Activated naive CD4-positive, alpha-beta T cell treated with anti-CD3 and anti-CD28 coated beads, Interleukin-2, amount 50 U/mL, for 16 hours (primary cell): Measurements from ENCODE around the gene TNFRSF4.
"Not testable (repeated sequence)": the region's sequence is repeated elsewhere in the genome, so short reads cannot be mapped to it uniquely, and the experiment has no call there.

Experiments used
- DNase-seq: peaks from one replicate; pipeline ENCODE4 v3.0.0-alpha.2; 2020

TNFRSF4 gene

DNA sequence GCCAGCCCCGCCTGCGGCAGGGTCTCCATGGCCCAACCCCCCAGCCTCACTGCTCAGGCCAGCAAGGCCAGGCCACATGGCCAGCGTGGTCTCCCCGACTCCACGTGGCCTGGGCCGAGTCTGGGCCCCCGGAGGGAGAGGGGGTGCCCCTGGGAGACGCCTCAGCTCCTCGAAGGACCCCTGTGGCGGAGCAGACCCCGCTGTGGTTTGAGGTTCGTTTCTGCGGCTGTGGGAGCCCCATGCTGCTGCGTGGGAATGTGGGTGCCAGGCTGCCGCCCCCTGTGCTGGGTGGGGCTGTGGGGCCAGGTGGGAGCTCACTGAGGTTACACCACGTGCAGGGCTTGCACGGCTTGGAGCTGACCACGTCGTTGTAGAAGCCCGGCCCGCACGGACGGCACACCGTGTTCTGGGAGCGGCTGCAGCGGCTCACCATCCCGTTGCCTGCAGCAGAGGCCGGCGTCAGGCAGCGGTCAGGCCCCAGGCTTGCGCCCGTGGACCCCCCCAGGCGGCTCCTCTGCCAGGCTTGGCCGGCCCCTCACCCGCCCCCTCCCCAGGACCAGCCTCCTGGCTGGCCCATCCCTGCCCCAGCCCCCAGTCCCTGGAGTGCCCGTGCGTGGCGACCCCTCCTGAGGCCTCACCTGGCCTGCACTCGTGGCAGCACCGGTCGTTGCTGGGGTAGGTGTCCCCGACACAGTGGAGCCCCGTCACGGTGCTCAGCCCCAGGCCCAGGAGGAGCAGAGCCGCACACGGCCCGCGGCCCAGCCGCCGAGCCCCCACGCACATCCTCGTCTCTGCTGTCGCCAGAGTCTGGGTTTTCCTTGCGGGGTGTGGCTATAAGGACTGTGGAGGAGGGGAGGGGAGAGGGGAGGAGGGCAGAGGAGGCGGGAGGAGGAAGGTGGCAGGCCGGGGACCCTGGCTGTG, at the start of gene TNFRSF4:
Gene TNFRSF4 (minus strand): TSS at position 809 of the 921 bp plus-strand sequence. CDS start 26 bp downstream, at position 783.
- peak; percentile 50 for DNase-seq

DNA sequence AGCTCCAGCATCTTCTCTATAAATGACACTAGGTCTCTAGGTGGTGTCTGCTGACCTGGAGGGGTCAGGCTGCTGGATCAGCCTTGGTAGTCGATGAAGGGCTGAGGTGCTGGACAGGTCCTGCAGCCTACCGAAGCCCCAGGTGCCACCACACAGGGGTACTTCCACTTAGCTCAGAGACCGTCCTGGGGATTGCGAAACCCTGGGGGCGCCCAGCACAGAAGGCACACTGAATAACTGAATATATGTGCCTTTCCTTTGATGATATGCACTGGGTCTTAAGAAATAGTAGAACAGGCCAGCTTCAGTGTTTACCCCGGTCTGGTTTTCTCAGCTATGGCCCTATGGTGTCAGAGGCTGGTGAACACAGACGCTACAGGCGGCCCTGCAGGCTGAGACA, 48.8 kb upstream of the TNFRSF4 start:
- DNase-seq, result no peak

DNA sequence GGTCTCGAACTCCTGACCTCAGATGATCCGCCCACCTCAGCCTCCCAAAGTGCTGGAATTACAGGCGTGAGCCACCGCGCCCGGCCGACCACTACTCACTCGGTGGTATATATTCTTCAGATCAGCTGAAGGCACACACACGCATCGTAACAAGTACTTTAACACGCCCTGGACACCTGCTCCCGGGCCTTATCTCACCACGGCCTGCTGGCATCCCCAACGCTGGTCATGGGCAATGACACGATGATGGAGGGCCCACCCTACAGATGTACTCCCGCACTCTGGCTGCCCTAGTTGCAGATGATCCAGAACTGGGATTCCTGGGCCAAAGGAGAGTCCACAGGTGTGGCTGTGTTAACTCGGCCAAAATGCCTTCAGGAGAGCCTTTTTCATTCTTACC, 48.1 kb upstream of the TNFRSF4 start:
- no peak for DNase-seq

DNA sequence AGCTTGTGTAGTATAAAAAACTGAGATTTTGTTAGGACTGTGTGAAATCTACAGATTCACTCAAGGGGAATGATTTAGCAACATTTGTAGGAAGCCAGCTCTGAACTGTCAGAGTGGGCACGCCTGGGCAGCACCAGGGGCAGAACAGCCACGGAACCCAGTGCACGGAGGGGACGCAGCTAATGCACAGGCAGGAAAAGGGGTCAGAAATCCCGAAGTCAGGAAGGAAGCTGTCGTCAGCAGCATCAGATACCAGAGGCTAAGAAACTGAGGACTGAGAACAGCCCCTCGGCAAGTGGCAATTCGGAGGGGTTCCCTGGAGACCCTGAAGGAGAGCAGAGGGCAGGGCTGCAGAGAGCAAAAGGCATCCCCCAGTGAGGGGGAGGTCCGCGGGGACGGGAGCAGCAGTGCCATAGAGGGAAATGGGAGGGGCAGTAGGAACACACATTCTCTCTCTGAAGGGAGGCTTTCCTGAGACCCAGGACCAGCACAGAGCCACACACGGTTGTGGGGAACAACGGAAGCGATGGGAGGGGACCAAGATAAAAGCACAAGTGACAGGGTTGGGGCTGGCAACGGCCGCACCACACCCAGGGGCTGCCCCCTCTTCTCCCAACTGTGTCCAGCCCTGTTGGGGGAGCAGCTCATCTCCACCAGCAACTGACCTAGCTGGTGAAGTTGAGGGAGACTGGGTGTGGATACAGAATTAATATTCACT, 47.0 kb upstream of the TNFRSF4 start:
- DNase-seq, result no peak

DNA sequence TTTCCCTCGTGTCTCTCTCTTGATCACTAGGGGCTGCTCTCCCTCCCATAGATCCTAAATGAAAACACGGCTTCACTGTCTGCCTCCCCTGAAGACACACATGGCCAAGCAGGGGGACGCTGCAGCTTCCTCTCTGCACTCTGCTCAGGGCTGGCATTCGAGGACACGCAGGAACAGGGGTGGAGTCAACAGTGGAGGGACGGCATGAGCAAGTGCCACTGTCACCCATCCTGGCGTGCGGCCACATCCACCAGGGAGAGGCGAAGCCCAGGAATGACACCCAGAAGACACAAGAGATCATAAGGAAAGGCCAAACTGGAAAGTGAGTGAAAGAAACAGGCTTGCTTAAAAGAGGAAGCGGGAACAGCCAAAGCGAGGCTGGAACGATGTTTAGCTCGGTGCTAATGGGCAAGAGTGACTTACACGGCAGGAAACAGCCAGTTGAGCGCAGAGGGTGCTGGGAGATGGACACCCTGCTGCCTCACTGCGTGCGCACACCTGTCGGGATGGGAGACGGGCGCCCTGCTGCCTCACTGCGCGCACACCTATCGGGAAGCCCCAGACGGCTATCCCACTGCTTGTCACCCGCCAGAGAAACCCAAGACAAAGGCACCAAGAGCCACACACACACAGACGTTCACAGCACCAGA, 46.1 kb upstream of the TNFRSF4 start:
- DNase-seq, result no peak

DNA sequence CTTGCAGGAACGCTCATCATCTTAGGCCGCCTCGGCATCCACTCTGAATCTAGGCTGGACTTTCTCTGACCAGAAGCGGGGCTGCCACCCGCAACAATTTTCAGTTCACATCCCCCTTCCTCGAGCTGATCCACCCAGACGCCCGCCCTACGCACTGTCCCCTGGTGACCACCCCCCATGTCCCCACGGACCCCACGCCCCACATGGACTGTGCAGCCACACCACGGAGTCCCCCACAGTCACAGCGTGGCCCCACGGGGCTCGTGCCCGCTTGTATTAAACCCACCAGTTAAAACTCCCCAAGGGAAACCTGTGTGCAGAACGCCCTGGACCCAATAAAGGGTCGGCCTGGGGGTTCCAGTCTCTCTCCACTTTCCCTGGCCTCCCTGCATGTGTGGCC, 45.6 kb upstream of the TNFRSF4 start:
- no peak for DNase-seq

DNA sequence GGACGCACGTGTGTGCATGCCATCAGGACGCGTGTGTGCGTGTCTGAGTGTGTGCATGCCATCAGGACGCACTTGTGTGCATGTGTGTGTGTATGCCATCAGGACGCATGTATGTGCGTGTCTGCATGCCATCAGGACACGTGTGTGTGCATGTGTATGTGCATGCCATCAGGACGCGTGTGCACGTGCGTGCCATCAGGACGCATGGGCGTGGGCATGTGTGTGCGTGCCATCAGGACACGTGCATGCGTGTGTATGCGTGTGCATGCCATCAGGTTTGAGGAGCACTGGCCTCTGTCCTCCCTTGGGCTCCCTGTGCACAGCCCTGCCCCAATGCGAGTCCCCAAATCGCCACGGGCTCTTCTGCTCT, 45.2 kb upstream of the TNFRSF4 start:
- no peak for DNase-seq

DNA sequence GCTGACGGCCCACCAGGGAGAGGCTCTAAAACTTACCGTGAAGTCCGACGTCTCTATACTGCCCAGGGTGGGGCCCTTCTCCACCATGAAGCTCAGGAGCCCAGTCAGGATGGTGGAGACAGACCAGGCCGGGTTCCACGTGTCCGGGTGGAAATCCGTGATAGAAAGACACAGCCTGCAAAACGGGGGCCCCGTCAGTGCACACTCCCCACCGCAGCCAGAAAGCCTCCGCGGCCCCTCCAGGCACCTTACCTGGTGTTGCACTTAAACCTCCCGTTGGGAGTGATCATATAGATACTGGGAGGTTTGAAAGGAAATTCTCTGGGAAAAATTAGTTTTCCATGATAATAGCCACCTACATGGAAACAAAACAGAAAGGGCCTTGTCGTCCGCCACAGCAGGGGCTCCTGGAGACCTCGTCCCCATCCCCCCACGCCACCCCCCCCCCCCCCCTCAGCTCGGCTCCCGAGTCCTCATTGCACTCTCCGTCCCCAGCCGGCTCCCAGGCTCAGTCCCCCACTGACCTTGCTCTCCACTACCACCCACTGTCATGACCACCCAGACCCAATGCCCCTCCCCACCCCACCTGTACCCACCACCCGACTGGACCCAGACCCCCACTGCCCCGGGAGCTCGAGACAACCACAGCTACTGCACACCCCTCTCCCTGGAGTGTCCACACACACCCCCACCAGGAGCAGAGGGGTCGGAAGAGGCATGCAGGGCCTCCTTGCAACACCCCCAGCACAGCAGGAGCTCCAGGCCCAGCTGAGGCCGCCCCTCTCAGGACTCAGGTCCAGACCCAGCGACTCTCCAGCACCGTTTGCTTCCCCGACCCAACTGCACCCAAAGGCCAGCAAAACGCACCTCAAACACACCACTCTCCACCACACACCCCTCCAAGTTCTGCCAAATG, 43.3 kb upstream of the TNFRSF4 start:
- DNase-seq, result no peak

DNA sequence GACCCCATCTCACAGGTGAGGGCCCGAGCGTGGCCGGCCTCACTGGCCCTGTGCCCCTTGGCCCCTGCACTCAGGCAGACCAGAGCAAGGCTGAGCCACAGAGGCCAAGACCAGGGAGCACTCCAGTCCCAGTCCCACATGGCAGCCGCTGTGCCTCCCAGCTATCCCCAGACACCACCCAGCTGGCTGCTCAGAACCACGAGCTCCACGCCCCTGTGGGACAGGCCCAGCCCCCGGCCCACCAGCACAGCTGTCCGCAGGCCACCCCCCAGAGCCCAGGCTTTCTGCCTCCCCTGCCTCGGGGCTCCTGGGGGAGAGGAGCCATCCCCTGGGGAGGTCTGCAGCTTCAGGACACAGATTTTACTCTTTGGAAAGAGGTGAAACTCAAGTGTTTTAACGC, 41.7 kb upstream of the TNFRSF4 start:
- no peak for DNase-seq

DNA sequence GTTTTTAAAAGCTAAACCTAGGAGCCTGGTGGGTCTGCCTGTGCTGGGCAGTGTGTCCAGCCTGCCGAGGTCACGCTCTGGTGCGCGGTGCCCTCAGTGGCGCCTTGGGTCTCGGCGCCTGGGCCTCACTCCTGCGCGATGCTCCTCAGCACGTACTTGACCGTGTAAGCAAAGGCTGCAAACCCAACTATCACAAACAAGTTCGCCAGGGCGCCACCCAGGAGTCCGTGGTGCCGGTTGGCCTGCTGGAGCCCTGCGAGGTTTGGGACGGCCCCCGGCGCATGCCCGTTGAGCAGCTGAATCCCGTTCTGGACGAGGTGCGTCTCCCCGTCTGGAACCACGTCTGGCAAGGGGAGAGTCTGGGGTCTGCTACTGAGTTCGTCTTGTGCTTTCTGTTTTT, 41.1 kb upstream of the TNFRSF4 start:
- DNase-seq, result no peak

DNA sequence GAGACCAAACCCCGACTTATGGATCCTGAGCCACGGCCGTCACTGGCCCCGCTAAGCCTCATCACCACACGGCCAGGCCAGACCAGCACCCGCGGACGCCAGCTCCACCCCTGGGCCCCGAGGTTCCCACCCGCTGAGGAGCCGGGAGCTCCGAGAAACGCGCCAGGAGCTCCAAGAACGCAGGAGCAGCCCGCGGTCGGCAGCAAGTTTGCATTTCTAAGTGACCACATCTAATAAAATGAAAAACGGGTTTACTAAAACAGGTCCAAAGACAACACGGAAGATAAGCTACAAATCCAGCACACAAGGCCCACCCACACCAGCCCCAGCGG, 40.7 kb upstream of the TNFRSF4 start:
- DNase-seq, result no peak

DNA sequence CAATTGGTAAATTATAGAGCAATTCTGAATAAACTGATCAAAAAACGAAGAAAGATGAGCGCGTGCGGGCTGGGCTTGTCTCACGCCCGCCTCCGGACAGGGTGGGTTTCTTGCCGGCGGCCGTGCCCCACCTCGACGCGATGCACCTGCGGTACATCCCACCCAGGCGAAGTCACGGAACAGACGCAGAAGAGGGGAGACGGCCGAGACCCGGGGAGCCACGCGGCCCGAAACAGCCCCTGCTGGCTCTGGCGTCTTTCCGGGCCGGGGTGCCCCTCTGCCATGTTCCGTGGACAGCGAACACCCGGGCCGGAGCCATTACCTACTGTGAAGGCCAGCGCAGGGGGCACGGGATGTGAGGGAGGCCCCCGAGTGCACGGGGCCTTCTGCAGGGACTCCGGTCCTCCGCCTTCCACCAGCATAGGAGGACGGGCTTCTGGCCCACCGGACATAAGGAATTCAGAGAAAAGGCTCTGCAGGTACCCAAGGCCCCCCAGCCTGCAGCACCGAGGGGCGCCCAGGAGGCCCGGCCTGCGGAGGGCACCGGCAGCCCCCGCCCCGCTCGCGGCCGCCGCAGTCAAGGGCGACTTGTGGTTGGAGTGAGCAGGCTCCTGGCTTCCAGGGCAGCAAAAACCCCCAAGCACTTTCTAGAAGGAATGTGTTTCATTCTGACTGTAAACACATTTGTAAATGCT, 40.2 kb upstream of the TNFRSF4 start:
- no peak for DNase-seq

DNA sequence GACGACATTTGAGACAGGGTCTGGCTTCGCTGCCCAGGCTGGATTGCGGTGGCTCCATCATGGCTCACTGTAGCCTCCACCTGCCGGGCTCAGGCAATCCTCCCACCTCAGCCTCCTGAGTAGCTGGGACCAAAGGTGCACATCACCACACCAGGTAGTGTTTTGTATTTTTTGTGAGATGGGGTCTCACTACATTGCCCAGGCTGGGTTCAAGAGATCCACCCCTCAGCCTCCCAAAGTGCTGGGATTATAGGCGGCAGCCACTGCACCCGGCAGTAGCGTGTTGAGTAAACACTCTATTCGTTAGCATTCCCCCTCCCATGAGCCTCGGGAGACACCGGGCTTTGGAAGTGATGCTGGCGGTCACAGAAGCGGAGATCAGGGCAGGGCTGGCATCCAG, 39.4 kb upstream of the TNFRSF4 start:
- DNase-seq, result no peak

DNA sequence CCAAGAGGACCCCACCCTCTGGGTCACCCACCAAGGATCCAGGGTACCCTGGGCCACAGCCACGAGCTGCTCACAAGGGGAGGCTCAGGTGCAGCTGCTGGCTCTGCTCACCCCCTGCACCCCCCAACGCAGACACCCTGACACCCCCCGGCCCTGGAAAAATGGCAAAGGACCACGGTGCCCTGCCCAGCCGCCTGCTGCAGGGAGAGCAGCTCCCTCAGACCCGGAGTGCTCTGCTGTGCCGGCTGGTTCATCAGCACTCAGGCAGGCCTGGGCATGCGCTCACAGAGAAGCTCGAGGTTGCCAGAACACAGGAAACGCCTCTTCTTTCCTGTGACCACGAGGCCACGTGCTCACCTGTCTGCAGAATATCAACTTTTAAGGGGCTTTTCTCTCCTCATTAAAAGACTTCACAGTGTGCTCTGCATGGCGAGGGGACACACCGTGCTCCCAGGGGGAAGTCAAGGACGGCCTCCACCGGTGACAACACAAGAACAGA, 36.9 kb upstream of the TNFRSF4 start:
- DNase-seq, result peak; percentile 66

DNA sequence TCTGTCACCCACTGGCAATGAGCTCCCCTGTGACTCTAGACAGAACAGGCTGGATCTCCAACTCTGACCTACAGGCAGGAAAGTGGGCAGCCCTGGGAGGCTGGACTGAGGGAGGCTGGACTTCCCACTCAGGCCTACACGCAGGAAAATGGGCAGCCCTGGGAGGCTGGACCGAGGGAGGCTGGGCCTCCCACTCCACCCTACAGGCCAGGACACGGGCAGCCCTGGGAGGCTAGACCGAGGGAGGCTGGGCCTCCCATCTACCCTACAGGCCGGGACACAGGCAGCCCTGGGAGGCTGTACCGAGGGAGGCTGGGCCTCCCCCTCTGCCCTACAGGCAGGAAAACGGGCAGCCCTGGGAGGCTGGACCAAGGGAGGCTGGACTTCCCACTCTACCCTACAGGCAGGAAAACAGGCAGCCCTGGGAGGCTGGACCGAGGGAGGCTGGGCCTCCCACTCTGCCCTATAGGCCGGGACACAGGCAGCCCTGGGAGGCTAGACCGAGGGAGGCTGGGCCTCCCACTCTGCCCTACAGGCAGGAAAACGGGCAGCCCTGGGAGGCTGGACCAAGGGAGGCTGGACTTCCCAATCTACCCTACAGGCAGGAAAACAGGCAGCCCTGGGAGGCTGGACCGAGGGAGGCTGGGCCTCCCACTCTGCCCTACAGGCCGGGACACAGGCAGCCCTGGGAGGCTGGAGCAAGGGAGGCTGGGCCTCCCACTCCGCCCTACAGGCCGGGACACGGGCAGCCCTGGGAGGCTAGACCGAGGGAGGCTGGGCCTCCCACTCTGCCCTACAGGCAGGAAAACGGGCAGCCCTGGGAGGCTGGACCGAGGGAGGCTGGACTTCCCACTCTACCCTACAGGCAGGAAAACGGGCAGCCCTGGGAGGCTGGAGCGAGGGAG, 34.3 kb upstream of the TNFRSF4 start:
- not testable (repeated sequence) for DNase-seq

DNA sequence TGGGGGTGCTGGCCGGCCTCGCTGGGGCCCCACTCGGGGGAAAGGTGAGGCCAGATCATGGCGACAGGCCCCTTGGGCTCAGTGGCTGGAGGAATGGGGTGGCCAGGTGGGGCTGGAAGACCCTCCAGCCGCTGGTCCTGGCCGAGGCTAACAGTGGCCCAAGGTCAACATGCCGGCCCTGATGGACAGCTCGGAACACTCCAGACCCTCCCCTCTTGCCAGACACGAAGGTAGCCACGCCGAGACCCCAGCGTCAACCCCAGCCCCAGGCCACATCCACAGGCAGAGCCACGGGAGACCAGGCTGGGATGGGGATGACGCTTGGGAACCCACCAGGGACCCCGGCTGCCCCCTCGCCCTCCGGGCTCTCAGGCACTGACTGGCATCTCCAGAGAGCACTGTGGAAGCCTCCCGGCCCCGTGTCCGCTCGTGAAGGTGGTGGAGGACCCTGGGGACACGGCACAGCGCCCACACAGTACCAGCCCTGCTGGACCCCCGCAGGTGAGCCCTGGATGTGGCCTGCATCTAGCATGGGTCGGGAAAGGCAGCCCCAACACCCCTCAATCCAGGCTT, 33.5 kb upstream of the TNFRSF4 start:
- no peak for DNase-seq

DNA sequence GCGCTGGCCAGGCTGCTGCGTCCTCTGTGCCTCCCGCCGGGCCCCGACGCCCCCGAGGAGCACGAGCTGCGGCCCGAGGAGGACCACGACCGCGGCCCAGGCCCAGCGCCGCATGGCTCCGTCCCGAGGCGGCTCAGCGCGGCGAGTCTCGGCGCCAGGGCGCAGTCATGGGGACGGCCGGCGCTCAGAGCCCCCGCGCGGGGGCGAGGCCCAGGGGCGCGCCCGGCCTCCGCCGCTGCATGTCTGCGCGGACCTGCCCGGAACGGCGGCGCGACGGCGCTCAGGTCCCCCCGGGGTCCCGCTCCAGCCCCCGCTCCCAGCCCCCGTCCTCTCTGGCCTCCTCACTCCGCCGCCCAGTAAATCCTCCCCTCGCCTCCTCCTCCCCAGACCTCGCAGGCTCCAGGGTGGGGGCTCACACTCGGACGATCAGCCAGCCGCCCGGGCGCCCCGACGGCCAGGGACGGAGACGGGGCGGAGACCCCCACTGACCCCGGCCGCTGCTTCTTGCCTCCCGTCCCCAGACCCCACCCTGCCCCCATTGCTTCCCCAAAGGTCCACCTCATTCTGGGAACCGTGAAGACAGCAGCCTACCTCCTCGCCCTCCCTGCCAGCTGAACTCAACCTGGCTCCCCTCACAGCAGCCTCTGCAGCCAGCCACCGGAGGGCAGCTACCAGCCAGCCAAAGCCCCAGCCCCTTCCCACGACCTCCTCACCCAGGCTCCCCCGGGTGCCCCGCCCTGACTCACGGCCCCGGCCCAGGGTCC, 32.8 kb upstream of the TNFRSF4 start, which contains the start of gene C1QTNF12:
Gene C1QTNF12 (minus strand): TSS at position 146 of the 764 bp plus-strand sequence. CDS start 32 bp downstream, at position 114.
- no peak for DNase-seq

DNA sequence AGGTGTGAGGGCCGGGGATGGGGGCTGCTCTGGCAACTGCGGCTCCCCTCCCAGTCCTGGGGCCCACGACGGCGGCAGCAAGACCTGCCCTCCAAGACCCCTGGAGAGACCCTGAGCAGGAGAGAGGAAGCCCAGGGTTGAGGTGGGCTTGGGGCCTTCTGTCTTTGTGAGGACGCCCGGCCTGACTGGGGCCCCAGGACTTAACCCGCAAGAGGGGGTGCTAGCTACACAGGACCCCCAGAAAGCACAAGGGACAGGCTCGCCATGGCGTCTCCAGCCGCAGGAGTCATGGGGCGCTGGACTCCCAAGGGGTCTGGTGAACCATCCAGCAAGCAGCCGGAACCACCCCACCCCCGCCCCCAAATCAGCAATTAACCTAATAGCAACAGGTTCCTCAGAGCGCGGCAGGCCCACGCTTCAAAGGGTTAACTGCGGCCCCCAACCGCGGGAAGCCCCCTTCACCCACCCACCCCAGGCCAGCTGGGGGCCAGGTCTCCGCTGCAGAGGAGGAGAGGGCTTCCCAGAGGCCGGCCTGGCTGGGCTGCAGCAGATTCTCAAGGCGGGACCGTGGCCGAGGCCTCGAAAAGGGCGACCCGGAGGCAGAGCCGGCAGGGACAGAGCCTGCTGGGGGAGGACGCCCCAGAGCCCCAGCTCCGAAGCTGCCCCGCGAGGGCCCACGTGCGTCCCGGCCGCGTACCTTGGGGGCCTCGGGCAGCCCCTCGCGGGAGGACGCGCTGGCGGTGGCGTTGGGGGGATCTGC, 32.0 kb upstream of the TNFRSF4 start:
- no peak for DNase-seq
